NCI-H1417 (cell line): ENCODE measurements around the gene PTPN13.

Experiments used
- DNase-seq, 3 experiments: peaks; one replicate each; lab custom pipeline; 2025; lab: John Stamatoyannopoulos, UW

The PTPN13 gene

DNA sequence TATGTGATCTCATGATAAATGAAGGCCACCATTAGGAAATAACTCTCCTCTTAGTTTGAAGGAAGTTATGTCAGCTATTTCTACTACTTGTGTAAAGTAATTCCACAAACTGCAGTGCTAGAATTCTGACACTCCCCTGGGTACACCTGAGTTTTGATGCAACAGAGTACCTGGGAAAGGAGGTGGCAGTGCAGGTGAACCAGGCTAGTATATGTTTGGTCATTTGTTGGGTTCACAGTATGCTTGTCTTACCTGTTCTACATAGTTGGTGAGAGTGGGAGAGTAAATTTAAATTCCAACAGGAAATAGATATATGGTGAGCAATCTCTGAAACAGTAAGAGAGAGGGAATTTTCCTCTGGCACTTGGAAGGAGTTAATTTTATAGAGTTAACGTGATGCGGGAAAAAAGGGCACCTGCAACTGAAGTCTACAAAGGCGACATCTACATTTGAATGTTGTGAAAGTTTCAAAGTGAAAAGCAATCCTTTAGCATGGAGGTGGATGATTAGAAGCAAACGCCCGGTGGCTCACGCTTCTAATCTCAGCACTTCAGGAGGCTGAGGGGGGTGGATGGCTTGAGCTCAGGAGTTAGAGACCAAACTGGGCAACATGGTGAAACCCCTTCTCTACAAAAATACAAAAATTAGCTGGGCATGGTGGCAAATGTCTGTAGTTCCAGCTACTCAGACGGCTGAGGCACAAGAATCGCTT is 263.4 kb downstream of the PTPN13 start:
- peak in 1 of 3 experiments; percentile 46 for DNase-seq
